ENCODE data around the gene DUSP16.

Gene DUSP16

GRCh38 chr12:12604740-12605139 lies 42.1 kb upstream of the DUSP16 start:
- Histone ChIP-seq H3K36me3 (ENCODE audit: control insufficient read depth in 1 of 2, insufficient read depth in 2 of 2, low read depth in 1 of 2, low read length in 2 of 2) (no peaks in the 10 kb centered on the region), H3K4me2 (ENCODE audit: low read length, poor library complexity, severe bottlenecking) (no peak overlapping the region), H3K4me1 (ENCODE audit: control insufficient read depth, insufficient read depth, low read depth, low read length) (no peaks in the 10 kb centered on the region), H2AK5ac (ENCODE audit: low read length, severe bottlenecking) (no peak overlapping the region), H3K4ac (ENCODE audit: low read depth in 1 of 2, low read length in 2 of 2) (no peak overlapping the region), H2BK5ac (ENCODE audit: low read depth, low read length, poor library complexity, severe bottlenecking) (no peak overlapping the region), H2AFZ (ENCODE audit: low read depth, low read length) (no peak overlapping the region), H2BK120ac (ENCODE audit: low read depth, low read length) (no peak overlapping the region), H2BK15ac (ENCODE audit: low read depth, poor library complexity, severe bottlenecking) (no peak overlapping the region), H3K27ac (ENCODE audit: low read length, poor library complexity, severe bottlenecking) (no peak overlapping the region), H2BK12ac (ENCODE audit: low read length in 2 of 2) (no peak overlapping the region), H3K14ac (ENCODE audit: low read length in 2 of 2) (no peak overlapping the region), H4K8ac (ENCODE audit: low read length) (no peak overlapping the region), H3K23ac (ENCODE audit: low read length in 2 of 2) (no peak overlapping the region), H3K18ac (ENCODE audit: low read depth in 1 of 2, low read length in 2 of 2) (no peak overlapping the region), H3K9ac (ENCODE audit: low read length) (no peak overlapping the region), H3K79me1 (replicated peaks; ENCODE audit: low read length, poor library complexity, severe bottlenecking) (no peaks in the 10 kb centered on the region), H4K91ac (ENCODE audit: low read length) (no peak overlapping the region), H3K4me3 (ENCODE audit: insufficient read depth in 1 of 2, low read depth in 1 of 2, low read length in 2 of 2) (no peak overlapping the region), H3K27me3 (ENCODE audit: control insufficient read depth in 1 of 2, insufficient read depth in 1 of 2, low read length in 2 of 2) (peaks cover 0 to 7% of the 10 kb centered on the region in 2 experiments), H3K9me3 (ENCODE audit: control insufficient read depth, low read length) (no peaks in the 10 kb centered on the region)
- WGBS = 90% methylated on average over 5 of the region's 5 CpGs
- DNase-seq = no peak

GRCh38 chr12:12600659-12601058 lies 38.0 kb upstream of the DUSP16 start:
- H3K9ac ChIP-seq (ENCODE audit: low read length) = no peak overlapping the region
- H3K4me2 ChIP-seq (ENCODE audit: low read length, poor library complexity, severe bottlenecking) = no peak overlapping the region
- H2BK15ac ChIP-seq (ENCODE audit: low read depth, poor library complexity, severe bottlenecking) = no peak overlapping the region
- no peak overlapping the region for H2BK5ac ChIP-seq (ENCODE audit: low read depth, low read length, poor library complexity, severe bottlenecking)
- no peak overlapping the region for H3K4ac ChIP-seq (ENCODE audit: low read depth in 1 of 2, low read length in 2 of 2)
- H2BK12ac ChIP-seq (ENCODE audit: low read length in 2 of 2) = no peak overlapping the region
- no peak overlapping the region for H3K4me3 ChIP-seq (ENCODE audit: insufficient read depth in 1 of 2, low read depth in 1 of 2, low read length in 2 of 2)
- no peak overlapping the region for H2AFZ ChIP-seq (ENCODE audit: low read depth, low read length)
- DNase-seq = no peak
- no peak overlapping the region for H3K27ac ChIP-seq (ENCODE audit: low read length, poor library complexity, severe bottlenecking)
- no peaks in the 10 kb centered on the region for H3K36me3 ChIP-seq (ENCODE audit: control insufficient read depth in 1 of 2, insufficient read depth in 2 of 2, low read depth in 1 of 2, low read length in 2 of 2)
- H4K8ac ChIP-seq (ENCODE audit: low read length) = no peak overlapping the region
- no peaks in the 10 kb centered on the region for H3K79me1 ChIP-seq (replicated peaks; ENCODE audit: low read length, poor library complexity, severe bottlenecking)
- peaks cover 0 to 7% of the 10 kb centered on the region in 2 experiments for H3K27me3 ChIP-seq (ENCODE audit: control insufficient read depth in 1 of 2, insufficient read depth in 1 of 2, low read length in 2 of 2)
- no peaks in the 10 kb centered on the region for H3K4me1 ChIP-seq (ENCODE audit: control insufficient read depth, insufficient read depth, low read depth, low read length)
- H2AK5ac ChIP-seq (ENCODE audit: low read length, severe bottlenecking) = no peak overlapping the region
- 83% methylated on average over 6 of the region's 8 CpGs for WGBS
- no peak overlapping the region for H3K14ac ChIP-seq (ENCODE audit: low read length in 2 of 2)
- H2BK120ac ChIP-seq (ENCODE audit: low read depth, low read length) = no peak overlapping the region
- no peak overlapping the region for H4K91ac ChIP-seq (ENCODE audit: low read length)
- H3K18ac ChIP-seq (ENCODE audit: low read depth in 1 of 2, low read length in 2 of 2) = no peak overlapping the region
- no peak overlapping the region for H3K23ac ChIP-seq (ENCODE audit: low read length in 2 of 2)
- H3K9me3 ChIP-seq (ENCODE audit: control insufficient read depth, low read length) = no peaks in the 10 kb centered on the region

GRCh38 chr12:12599750-12600643 lies 37.3 kb upstream of the DUSP16 start:
- WGBS = 66% methylated on average over 7 of the region's 9 CpGs
- H3K27ac ChIP-seq (ENCODE audit: low read length, poor library complexity, severe bottlenecking) = no peak overlapping the region
- no peak overlapping the region for H3K18ac ChIP-seq (ENCODE audit: low read depth in 1 of 2, low read length in 2 of 2)
- no peaks in the 10 kb centered on the region for H3K4me1 ChIP-seq (ENCODE audit: control insufficient read depth, insufficient read depth, low read depth, low read length)
- no peak overlapping the region for H2BK120ac ChIP-seq (ENCODE audit: low read depth, low read length)
- H2AFZ ChIP-seq (ENCODE audit: low read depth, low read length) = no peak overlapping the region
- H2AK5ac ChIP-seq (ENCODE audit: low read length, severe bottlenecking) = no peak overlapping the region
- H2BK12ac ChIP-seq (ENCODE audit: low read length in 2 of 2) = peak overlapping the region in 1 of 2 experiments; percentile 37
- H4K8ac ChIP-seq (ENCODE audit: low read length) = no peak overlapping the region
- H3K9me3 ChIP-seq (ENCODE audit: control insufficient read depth, low read length) = no peaks in the 10 kb centered on the region
- no peak for DNase-seq
- H3K27me3 ChIP-seq (ENCODE audit: control insufficient read depth in 1 of 2, insufficient read depth in 1 of 2, low read length in 2 of 2) = peaks cover 0 to 7% of the 10 kb centered on the region in 2 experiments
- no peaks in the 10 kb centered on the region for H3K79me1 ChIP-seq (replicated peaks; ENCODE audit: low read length, poor library complexity, severe bottlenecking)
- H2BK5ac ChIP-seq (ENCODE audit: low read depth, low read length, poor library complexity, severe bottlenecking) = no peak overlapping the region
- no peaks in the 10 kb centered on the region for H3K36me3 ChIP-seq (ENCODE audit: control insufficient read depth in 1 of 2, insufficient read depth in 2 of 2, low read depth in 1 of 2, low read length in 2 of 2)
- H2BK15ac ChIP-seq (ENCODE audit: low read depth, poor library complexity, severe bottlenecking) = no peak overlapping the region
- no peak overlapping the region for H3K4me3 ChIP-seq (ENCODE audit: insufficient read depth in 1 of 2, low read depth in 1 of 2, low read length in 2 of 2)
- peak overlapping the region in 1 of 2 experiments; percentile 15 for H3K4ac ChIP-seq (ENCODE audit: low read depth in 1 of 2, low read length in 2 of 2)
- no peak overlapping the region for H3K23ac ChIP-seq (ENCODE audit: low read length in 2 of 2)
- no peak overlapping the region for H3K9ac ChIP-seq (ENCODE audit: low read length)
- no peak overlapping the region for H3K4me2 ChIP-seq (ENCODE audit: low read length, poor library complexity, severe bottlenecking)
- no peak overlapping the region for H3K14ac ChIP-seq (ENCODE audit: low read length in 2 of 2)
- no peak overlapping the region for H4K91ac ChIP-seq (ENCODE audit: low read length)

- Histone ChIP-seq H3K4me2 (ENCODE audit: low read length, poor library complexity, severe bottlenecking) (no peak overlapping the region), H3K27ac (ENCODE audit: low read length, poor library complexity, severe bottlenecking) (no peak overlapping the region), H2AK5ac (ENCODE audit: low read length, severe bottlenecking) (no peak overlapping the region), H2BK5ac (ENCODE audit: low read depth, low read length, poor library complexity, severe bottlenecking) (no peak overlapping the region), H2BK120ac (ENCODE audit: low read depth, low read length) (no peak overlapping the region), H3K4me3 (ENCODE audit: insufficient read depth in 1 of 2, low read depth in 1 of 2, low read length in 2 of 2) (no peak overlapping the region), H3K36me3 (ENCODE audit: control insufficient read depth in 1 of 2, insufficient read depth in 2 of 2, low read depth in 1 of 2, low read length in 2 of 2) (no peaks in the 10 kb centered on the region), H3K18ac (ENCODE audit: low read depth in 1 of 2, low read length in 2 of 2) (no peak overlapping the region), H3K9me3 (ENCODE audit: control insufficient read depth, low read length) (no peaks in the 10 kb centered on the region), H3K79me1 (replicated peaks; ENCODE audit: low read length, poor library complexity, severe bottlenecking) (no peaks in the 10 kb centered on the region), H4K91ac (ENCODE audit: low read length) (no peak overlapping the region), H2AFZ (ENCODE audit: low read depth, low read length) (no peak overlapping the region), H3K9ac (ENCODE audit: low read length) (no peak overlapping the region), H3K4me1 (ENCODE audit: control insufficient read depth, insufficient read depth, low read depth, low read length) (no peaks in the 10 kb centered on the region), H4K8ac (ENCODE audit: low read length) (no peak overlapping the region), H2BK15ac (ENCODE audit: low read depth, poor library complexity, severe bottlenecking) (no peak overlapping the region), H3K14ac (ENCODE audit: low read length in 2 of 2) (no peak overlapping the region), H3K4ac (ENCODE audit: low read depth in 1 of 2, low read length in 2 of 2) (no peak overlapping the region), H3K27me3 (ENCODE audit: control insufficient read depth in 1 of 2, insufficient read depth in 1 of 2, low read length in 2 of 2) (peaks cover 0 to 7% of the 10 kb centered on the region in 2 experiments), H2BK12ac (ENCODE audit: low read length in 2 of 2) (no peak overlapping the region), H3K23ac (ENCODE audit: low read length in 2 of 2) (no peak overlapping the region)
- no peak for DNase-seq
- 81% methylated on average over 2 of the region's 3 CpGs for WGBS
These were observed 36.2 kb upstream of the DUSP16 start for GRCh38 chr12:12598864-12599263.

Data from mesenchymal stem cell (in vitro differentiated cells and primary cell).